Esophagus muscularis mucosa (tissue), 4 donors: ENCODE data around the gene C12orf57.

Source experiments
- CTCF ChIP-seq, 3 experiments: fragments of 200-600 bp in 2 of 3; fragments of 450-650 bp in 1 of 3; sonication (generic) in 2 of 3; IDR thresholded peaks; one replicate each; pipeline ENCODE4 v1.5.1; 2017 to 2019; ENCODE audit warnings: antibody characterized with exemption in 3 of 3, mild to moderate bottlenecking in 2 of 3, moderate library complexity in 1 of 3
- EP300 ChIP-seq: sonication (generic); formaldehyde crosslinking; IDR thresholded peaks from one replicate; pipeline ENCODE4 v1.6.1; 2017; ENCODE audit warnings: antibody characterized with exemption
- POLR2A ChIP-seq: fragments of 450-650 bp; IDR thresholded peaks from one replicate; pipeline ENCODE4 v1.6.1; 2017; ENCODE audit warnings: antibody characterized with exemption, moderate library complexity, mild to moderate bottlenecking, low read depth

- TF ChIP-seq CTCF (IDR thresholded peaks at IDR 0.05) (no peak), EP300 (no peak), POLR2A (no peak)
Measured at GRCh38 chr12:6950401-6950801, 6.6 kb downstream of the C12orf57 start.
